ENCODE data around the gene TEAD1.
A peak's percentile ranks its signal among the peaks of the same experiment; 100 is the strongest.

Gene TEAD1

GRCh38 chr11:12693094-12693478 is 18.9 kb downstream of the TEAD1 start:
- H3K36me3 ChIP-seq, result no peaks in the 10 kb centered on the region
- H3K4me1 ChIP-seq, result peaks cover 22 to 47% (median 34%) of the 10 kb centered on the region in 10 experiments
- no peak overlapping the region for H3K27ac ChIP-seq
- H3K4me2 ChIP-seq, result peak overlapping the region; percentile 28 to 96 (median 62); a peak in 19 of 22 replicates
- no peak for TF ChIP-seq Cebpa-rat (IDR thresholded peaks at IDR 0.05)
- H4K20me1 ChIP-seq, result peaks cover 0 to 89% (median 5%) of the 10 kb centered on the region in 11 experiments; a peak in 13 of 22 replicates
- no peak overlapping the region for H3K9ac ChIP-seq
- H3K27me3 ChIP-seq, result peaks cover 16 to 97% (median 77%) of the 10 kb centered on the region in 11 experiments; a peak in 19 of 22 replicates
- no peaks in the 10 kb centered on the region for H3K9me3 ChIP-seq (replicated peaks in 1 of 11)
- no peak overlapping the region for H3K4me3 ChIP-seq

DNA sequence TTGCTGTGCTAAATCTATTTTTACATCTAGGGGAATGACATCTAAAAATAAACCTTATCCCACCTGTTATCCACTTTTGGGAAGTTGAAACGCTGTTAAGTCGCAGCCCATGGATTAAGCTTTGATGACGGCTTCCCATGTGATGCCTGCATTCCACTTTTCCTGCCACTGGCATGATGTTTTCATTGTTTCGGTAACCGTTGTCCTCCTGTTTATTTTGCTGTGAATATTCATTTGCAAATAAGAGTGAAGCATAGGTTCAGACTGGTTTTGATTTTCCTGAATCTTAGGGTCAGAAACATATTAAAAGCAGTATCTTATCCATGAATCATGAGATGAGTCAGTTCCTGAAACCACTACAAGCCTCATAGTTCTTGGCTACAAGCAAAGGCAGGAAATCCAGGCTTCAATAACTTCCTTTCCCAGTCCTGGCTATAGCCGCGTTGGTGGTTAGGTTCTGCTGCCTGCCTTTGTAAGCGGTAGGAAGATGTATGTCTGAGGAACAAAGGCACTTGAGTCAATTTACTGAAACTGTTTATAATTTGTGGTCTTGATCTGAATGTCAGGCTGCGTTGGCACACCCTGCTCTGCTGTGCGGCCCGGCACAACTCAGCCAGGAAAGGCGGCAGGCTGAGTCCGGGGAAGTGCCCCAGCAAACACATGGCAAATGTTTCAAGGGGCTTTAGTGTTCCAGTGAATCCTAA is 19.4 kb downstream of the TEAD1 start:
- Histone ChIP-seq H3K36me3 (no peaks in the 10 kb centered on the region), H3K27me3 (peaks cover 16 to 97% (median 77%) of the 10 kb centered on the region in 11 experiments; a peak in 19 of 22 replicates), H3K4me3 (peak overlapping the region in 2 of 10 experiments; percentile 15 to 25; a peak in 2 of 20 replicates), H3K4me1 (peaks cover 22 to 52% (median 38%) of the 10 kb centered on the region in 10 experiments), H4K20me1 (peaks cover 0 to 89% (median 5%) of the 10 kb centered on the region in 11 experiments; a peak in 13 of 22 replicates), H3K27ac (no peak overlapping the region), H3K4me2 (peak overlapping the region; percentile 37 to 96 (median 63)), H3K9me3 (replicated peaks in 1 of 11) (no peaks in the 10 kb centered on the region), H3K9ac (no peak overlapping the region)
- no peak for TF ChIP-seq Cebpa-rat (IDR thresholded peaks at IDR 0.05)

GRCh38 chr11:12694183-12694531 is 19.9 kb downstream of the TEAD1 start:
- Histone ChIP-seq H3K9me3 (replicated peaks in 1 of 11) (no peaks in the 10 kb centered on the region), H3K27me3 (peaks cover 16 to 97% (median 77%) of the 10 kb centered on the region in 11 experiments; a peak in 19 of 22 replicates), H3K4me3 (peak overlapping the region in 2 of 10 experiments; percentile 15 to 25; a peak in 2 of 20 replicates), H3K36me3 (no peaks in the 10 kb centered on the region), H3K4me1 (peaks cover 22 to 52% (median 38%) of the 10 kb centered on the region in 10 experiments), H3K27ac (no peak overlapping the region), H4K20me1 (peaks cover 0 to 84% (median 5%) of the 10 kb centered on the region in 11 experiments; a peak in 13 of 22 replicates), H3K9ac (no peak overlapping the region), H3K4me2 (peak overlapping the region; percentile 37 to 96 (median 63))
- TF ChIP-seq Cebpa-rat (IDR thresholded peaks at IDR 0.05), result no peak

DNA sequence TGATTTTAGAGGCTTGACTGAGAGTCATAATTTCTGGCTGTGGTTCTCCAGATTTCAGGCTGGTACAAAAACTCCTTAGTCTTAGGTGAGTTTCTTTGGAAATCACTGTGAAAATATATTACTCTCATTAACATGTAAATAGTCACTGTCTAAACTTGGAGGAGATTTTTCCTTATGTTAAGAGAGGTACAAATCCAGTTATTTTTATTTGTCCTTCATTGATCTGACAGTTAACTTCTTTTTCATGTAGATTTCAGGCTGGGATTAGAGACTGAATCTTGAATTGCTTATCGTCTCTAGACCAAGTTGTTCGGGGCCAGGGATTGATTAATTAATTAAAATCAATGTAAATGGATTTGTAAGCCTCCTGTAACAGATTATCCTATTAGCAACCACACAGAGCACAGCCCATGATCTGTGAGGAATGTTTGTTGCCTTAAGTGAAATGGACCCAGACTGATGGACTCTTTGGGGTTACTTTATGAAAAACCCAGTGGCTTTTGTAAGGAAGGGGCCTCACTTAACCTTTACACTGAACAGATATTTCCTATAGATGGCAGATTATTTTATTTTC is 21.1 kb downstream of the TEAD1 start:
- H3K4me2 ChIP-seq, result 0 out of 22 replicates have a peak overlapping the region, but pooled peaks of 3 of the 11 experiments have one; percentile 57 to 87 (median 61)
- H4K20me1 ChIP-seq, result peaks cover 0 to 80% (median 5%) of the 10 kb centered on the region in 11 experiments; a peak in 13 of 22 replicates
- no peak overlapping the region for H3K9ac ChIP-seq
- no peak overlapping the region for H3K27ac ChIP-seq
- H3K4me1 ChIP-seq, result peaks cover 22 to 52% (median 38%) of the 10 kb centered on the region in 10 experiments
- peaks cover 16 to 97% (median 79%) of the 10 kb centered on the region in 11 experiments; a peak in 19 of 22 replicates for H3K27me3 ChIP-seq
- no peak for TF ChIP-seq Cebpa-rat (IDR thresholded peaks at IDR 0.05)
- no peaks in the 10 kb centered on the region for H3K36me3 ChIP-seq
- H3K9me3 ChIP-seq (replicated peaks in 1 of 11), result no peaks in the 10 kb centered on the region
- H3K4me3 ChIP-seq, result no peak overlapping the region

- Histone ChIP-seq H3K4me2 (peak overlapping the region in 7 of 11 experiments; percentile 22 to 71 (median 59); a peak in 11 of 22 replicates), H3K9me3 (replicated peaks in 1 of 11) (no peaks in the 10 kb centered on the region), H3K4me3 (no peak overlapping the region), H3K9ac (no peak overlapping the region), H3K27ac (no peak overlapping the region), H3K27me3 (peaks cover 16 to 97% (median 78%) of the 10 kb centered on the region in 11 experiments; a peak in 19 of 22 replicates), H3K4me1 (peaks cover 22 to 52% (median 38%) of the 10 kb centered on the region in 10 experiments), H3K36me3 (no peaks in the 10 kb centered on the region), H4K20me1 (peaks cover 0 to 75% (median 5%) of the 10 kb centered on the region in 11 experiments; a peak in 13 of 22 replicates)
- TF ChIP-seq Cebpa-rat (IDR thresholded peaks at IDR 0.05), result no peak
These were observed 21.7 kb downstream of the TEAD1 start for GRCh38 chr11:12695873-12696272.

DNA sequence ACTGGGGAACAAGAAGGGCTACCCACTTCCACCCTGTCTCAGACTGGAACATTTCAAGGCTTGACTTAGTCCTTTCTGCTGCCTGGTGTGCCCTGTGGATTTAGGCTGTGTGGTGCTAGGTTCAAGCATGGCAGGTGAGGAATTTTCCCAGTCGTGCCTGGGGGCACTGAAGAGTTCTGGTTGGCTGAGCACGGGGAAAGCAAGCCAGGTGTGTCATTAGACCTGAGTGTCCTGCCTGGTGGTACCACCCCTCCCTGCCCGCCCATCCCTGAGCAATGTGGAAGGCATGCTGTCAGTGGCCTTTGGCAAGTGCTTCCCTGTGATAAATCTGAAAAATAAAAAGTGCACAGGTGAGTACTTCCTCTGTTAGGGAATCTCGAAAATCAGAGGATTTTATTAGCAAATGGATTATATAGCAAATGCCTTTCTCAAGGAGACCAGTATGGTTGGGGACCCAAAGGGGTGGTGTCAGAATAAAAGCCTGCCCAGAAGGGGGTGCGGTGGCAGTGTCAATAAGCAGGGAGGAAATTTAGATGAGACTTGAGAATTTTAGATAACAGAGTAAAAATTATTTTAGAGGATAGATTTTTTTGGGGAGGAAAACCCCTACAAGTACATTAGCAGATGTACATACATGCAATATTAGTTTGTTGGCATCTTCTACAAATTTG is 22.8 kb downstream of the TEAD1 start:
- Histone ChIP-seq H3K4me2 (peak overlapping the region in 8 of 11 experiments; percentile 9 to 71 (median 58); a peak in 16 of 22 replicates), H4K20me1 (peaks cover 0 to 74% (median 5%) of the 10 kb centered on the region in 11 experiments; a peak in 13 of 22 replicates), H3K27ac (no peak overlapping the region), H3K9ac (no peak overlapping the region), H3K36me3 (no peaks in the 10 kb centered on the region), H3K4me3 (no peak overlapping the region), H3K27me3 (peaks cover 16 to 97% (median 78%) of the 10 kb centered on the region in 11 experiments; a peak in 19 of 22 replicates), H3K9me3 (replicated peaks in 1 of 11) (no peaks in the 10 kb centered on the region), H3K4me1 (peaks cover 22 to 52% (median 38%) of the 10 kb centered on the region in 10 experiments)
- no peak for TF ChIP-seq Cebpa-rat (IDR thresholded peaks at IDR 0.05)

DNA sequence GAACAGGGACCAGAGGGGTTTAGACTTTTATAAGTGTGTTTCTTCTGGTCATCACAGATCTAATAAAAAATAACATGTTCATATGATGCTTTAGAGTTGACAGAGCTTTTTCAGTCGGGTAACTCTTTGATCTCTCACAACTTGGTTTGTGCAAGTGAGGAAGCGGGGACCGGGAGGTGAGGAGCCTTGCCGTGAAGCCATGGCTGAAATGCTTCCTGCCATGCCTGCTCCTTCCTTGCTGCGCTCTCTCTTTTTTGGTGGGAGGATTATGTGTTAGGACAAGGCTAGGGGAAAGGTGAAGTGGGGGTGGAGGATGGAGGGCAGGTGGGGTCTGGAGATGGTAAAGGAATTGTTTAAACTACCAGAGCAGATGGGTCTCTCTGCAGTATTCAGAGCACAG is 23.8 kb downstream of the TEAD1 start:
- TF ChIP-seq Cebpa-rat (IDR thresholded peaks at IDR 0.05), result no peak
- no peak overlapping the region for H3K9ac ChIP-seq
- H3K4me2 ChIP-seq, result peak overlapping the region in 8 of 11 experiments; percentile 0 to 71 (median 54); a peak in 14 of 22 replicates
- peaks cover 0 to 74% (median 3%) of the 10 kb centered on the region in 11 experiments; a peak in 13 of 22 replicates for H4K20me1 ChIP-seq
- no peaks in the 10 kb centered on the region for H3K9me3 ChIP-seq (replicated peaks in 1 of 11)
- peaks cover 9 to 97% (median 68%) of the 10 kb centered on the region in 11 experiments; a peak in 19 of 22 replicates for H3K27me3 ChIP-seq
- H3K27ac ChIP-seq, result no peak overlapping the region
- no peak overlapping the region for H3K4me3 ChIP-seq
- H3K4me1 ChIP-seq, result peaks cover 19 to 49% (median 38%) of the 10 kb centered on the region in 10 experiments
- no peaks in the 10 kb centered on the region for H3K36me3 ChIP-seq

GRCh38 chr11:12701811-12702592 is 27.8 kb downstream of the TEAD1 start:
- Histone ChIP-seq H3K4me3 (no peak overlapping the region), H3K4me2 (no peak overlapping the region), H3K27me3 (peaks cover 0 to 100% (median 38%) of the 10 kb centered on the region in 11 experiments; a peak in 12 of 22 replicates), H3K27ac (no peak overlapping the region), H3K9me3 (replicated peaks in 1 of 11) (no peaks in the 10 kb centered on the region), H3K36me3 (no peaks in the 10 kb centered on the region), H3K9ac (no peak overlapping the region), H4K20me1 (peaks cover 0 to 58% (median 0%) of the 10 kb centered on the region in 11 experiments; a peak in 5 of 22 replicates), H3K4me1 (peaks cover 0 to 18% (median 10%) of the 10 kb centered on the region in 10 experiments; a peak in 14 of 20 replicates)
- TF ChIP-seq Cebpa-rat (IDR thresholded peaks at IDR 0.05), result no peak
